Gastrocnemius medialis (tissue), 4 donors: ENCODE results near the gene BANF1. TPM values are rescaled to one million over a fixed set of nuclear protein-coding genes. Genes with fewer than 3 reads are reported as not detected.

Source experiments
- ATAC-seq, 2 donors: fragments of 150-250 bp; one replicate each; pipeline ENCODE4 v1.9.1; 2016
- DNase-seq, 2 donors: peaks; one replicate each; pipeline ENCODE4 v3.0.0-alpha.2; 2019
- H3K27ac ChIP-seq, 4 donors: fragments of 200-600 bp; sonication (generic); 1 replicate in 1 of 4; 2 replicates in 3 of 4; pipeline ENCODE4 v1.5.1; 2016 to 2018; ENCODE audit warnings: mild to moderate bottlenecking in 2 of 4, moderate library complexity in 1 of 4
- H3K27me3 ChIP-seq, 3 donors: fragments of 200-600 bp; sonication (generic) in 2 of 3; 1 replicate in 1 of 3; 2 replicates in 2 of 3; pipeline versions ENCODE4 v1.5.1 to v1.6.0; 2016 to 2019; ENCODE audit warnings: mild to moderate bottlenecking in 1 of 3, moderate library complexity in 1 of 3
- H3K36me3 ChIP-seq, 2 donors: fragments of 200-600 bp; sonication (generic) in 1 of 2; one replicate each; pipeline ENCODE4 v1.5.1; 2017 to 2018
- H3K4me1 ChIP-seq, 2 donors: fragments of 200-600 bp; sonication (generic) in 1 of 2; one replicate each; pipeline ENCODE4 v1.5.1; 2016 to 2017; ENCODE audit warnings: mild to moderate bottlenecking in 2 of 2
- H3K4me3 ChIP-seq, 4 donors: fragments of 200-600 bp; sonication (generic) in 3 of 4; 1 replicate in 1 of 4; 2 replicates in 3 of 4; pipeline ENCODE4 v1.5.1; 2016 to 2019; ENCODE audit warnings: mild to moderate bottlenecking in 2 of 4
- H3K9me3 ChIP-seq, 3 donors: fragments of 200-600 bp; sonication (generic) in 2 of 3; 1 replicate in 1 of 3; 2 replicates in 2 of 3; pipeline ENCODE4 v1.5.1; 2016 to 2019
- CTCF ChIP-seq, 5 experiments: fragments of 450-650 bp in 3 of 5; fragments of 200-600 bp in 2 of 5; sonication (generic) in 2 of 5; IDR thresholded peaks in 4 of 5; conservative IDR thresholded peaks in 1 of 5; 1 replicate in 4 of 5; 2 replicates in 1 of 5; pipeline ENCODE4 v1.5.1; 2016 to 2019; ENCODE audit warnings: antibody characterized with exemption in 5 of 5, mild to moderate bottlenecking in 3 of 5, moderate library complexity in 3 of 5
- POLR2A ChIP-seq, 2 donors: fragments of 450-650 bp; IDR thresholded peaks; one replicate each; pipeline ENCODE4 v1.6.1; 2017; ENCODE audit warnings: antibody characterized with exemption in 2 of 2, mild to moderate bottlenecking in 2 of 2, moderate library complexity in 2 of 2
- in situ Hi-C, 4 donors: fragments of 200-750 bp; cut with MboI; loops; one replicate each; pipeline versions ENCODE4 v1.15.0 to v1.8.0; 2017; ENCODE audit warnings: low sequenced_read_pairs in 4 of 4
- intact Hi-C: fragments of 100-400 bp; cut with DNase I; formaldehyde crosslinking; loops from one replicate; pipeline ENCODE4 v1.15.1; 2023; ENCODE audit warnings: low total_unique reads
- total RNA-seq, 4 donors: library from RNA; depleted of rRNA; stranded (reverse); fragments of >200 nt; gene quantifications; one replicate each; pipeline versions ENCODE4 v1.1.0 to v1.2.3, GENCODE V29; 2016

BANF1 gene
- total RNA-seq, 4 donors from 2014 or later = 57.4 to 126 (median 72.1) TPM

- ATAC-seq = no peak
- H3K36me3 ChIP-seq = no peaks in the 10 kb centered on the region
- peak within 1 kb of the TSS in 3 of 4 donors; percentile 2 to 20 (median 20) for H3K4me3 ChIP-seq
- no peak for DNase-seq
- H3K4me1 ChIP-seq = peaks cover 9 to 25% of the 10 kb centered on the region in 2 donors
- TF ChIP-seq CTCF (IDR thresholded peaks at IDR 0.05 in 4 of 5, conservative IDR thresholded peaks at IDR 0.05 in 1 of 5) (no peak), POLR2A (IDR thresholded peaks at IDR 0.05) (no peak)
- H3K27ac ChIP-seq = no peak within 1 kb of the TSS
- intact Hi-C loops (no loop called here), in situ Hi-C loops (no loop called here)
- no peaks in the 10 kb centered on the region for H3K9me3 ChIP-seq
- H3K27me3 ChIP-seq = peaks cover 12 to 18% (median 17%) of the 10 kb centered on the region in 3 donors
Measured at GRCh38 chr11:66011785-66012303, 9.5 kb downstream of the BANF1 start, which contains the start of gene CST6. Gene CST6 (plus strand): TSS chr11:66012008. CDS start chr11:66012045, 37 bp downstream.

- no peak overlapping the region for H3K4me3 ChIP-seq
- no peaks in the 10 kb centered on the region for H3K9me3 ChIP-seq
- H3K36me3 ChIP-seq = no peaks in the 10 kb centered on the region
- TF ChIP-seq POLR2A (IDR thresholded peaks at IDR 0.05) (no peak), CTCF (IDR thresholded peaks at IDR 0.05 in 4 of 5, conservative IDR thresholded peaks at IDR 0.05 in 1 of 5) (no peak)
- intact Hi-C loops (no loop called here), in situ Hi-C loops (no loop called here)
- ATAC-seq (no peak), DNase-seq (no peak)
- H3K4me1 ChIP-seq = peaks cover 9 to 19% of the 10 kb centered on the region in 2 donors
- peaks cover 12 to 18% (median 17%) of the 10 kb centered on the region in 3 donors for H3K27me3 ChIP-seq
- no peak overlapping the region for H3K27ac ChIP-seq
Measured at GRCh38 chr11:66012371-66012945, 10.2 kb downstream of the BANF1 start.

GRCh38 chr11:66012946-66013761, 10.9 kb downstream of the BANF1 start:
- ATAC-seq (no peak), DNase-seq (no peak)
- Histone ChIP-seq H3K4me1 (peaks cover 9 to 15% of the 10 kb centered on the region in 2 donors), H3K27ac (no peak overlapping the region), H3K4me3 (no peak overlapping the region), H3K36me3 (no peaks in the 10 kb centered on the region), H3K9me3 (no peaks in the 10 kb centered on the region), H3K27me3 (peaks cover 12 to 18% (median 17%) of the 10 kb centered on the region in 3 donors)
- intact Hi-C loops = no loop called here
- in situ Hi-C loops = no loop called here
- TF ChIP-seq POLR2A (IDR thresholded peaks at IDR 0.05) (no peak), CTCF (IDR thresholded peaks at IDR 0.05 in 4 of 5, conservative IDR thresholded peaks at IDR 0.05 in 1 of 5) (no peak)

GRCh38 chr11:66013762-66014100, 11.4 kb downstream of the BANF1 start:
- Histone ChIP-seq H3K4me1 (peaks cover 9 to 15% of the 10 kb centered on the region in 2 donors), H3K4me3 (no peak overlapping the region), H3K9me3 (no peaks in the 10 kb centered on the region), H3K27ac (no peak overlapping the region), H3K36me3 (no peaks in the 10 kb centered on the region), H3K27me3 (peaks cover 12 to 18% (median 17%) of the 10 kb centered on the region in 3 donors)
- ATAC-seq (no peak), DNase-seq (no peak)
- in situ Hi-C loops (no loop called here), intact Hi-C loops (no loop called here)
- TF ChIP-seq CTCF (IDR thresholded peaks at IDR 0.05 in 4 of 5, conservative IDR thresholded peaks at IDR 0.05 in 1 of 5) (no peak), POLR2A (IDR thresholded peaks at IDR 0.05) (no peak)
